OCI-LY1 (cell line): ENCODE results near the gene PTPRF.

Source experiments
- H2AFZ ChIP-seq: fragments of 200-600 bp; sonication (generic), shearing (Covaris generic); 2 replicates; pipeline ENCODE4 v1.6.0; 2014; ENCODE audit warnings: antibody characterized with exemption, mild to moderate bottlenecking, low read length
- H3F3A ChIP-seq: fragments of 200-600 bp; sonication (generic), shearing (Covaris generic); 2 replicates; pipeline ENCODE4 v1.6.0; 2014; ENCODE audit warnings: mild to moderate bottlenecking, antibody characterized with exemption, low read length, moderate library complexity; ENCODE audit not compliant: insufficient read depth
- H3K27ac ChIP-seq: fragments of 200-600 bp; sonication (generic); 2 replicates; pipeline ENCODE4 v1.5.1; 2014; ENCODE audit warnings: low read length, mixed run types, mild to moderate bottlenecking, low read depth; ENCODE audit not compliant: poor library complexity, severe bottlenecking
- H3K27me3 ChIP-seq: fragments of 200-600 bp; sonication (generic); 2 replicates; pipeline ENCODE4 v1.6.0; 2014; ENCODE audit warnings: antibody characterized with exemption, mild to moderate bottlenecking, low read length, moderate library complexity; ENCODE audit not compliant: insufficient read depth
- H3K36me3 ChIP-seq: fragments of 200-600 bp; sonication (generic); 2 replicates; pipeline ENCODE4 v1.6.1; 2014; ENCODE audit warnings: mild to moderate bottlenecking, antibody characterized with exemption, low read length, moderate library complexity, mixed read lengths; ENCODE audit not compliant: insufficient read depth
- H3K4me1 ChIP-seq: fragments of 200-600 bp; sonication (generic); 2 replicates; pipeline ENCODE4 v1.5.1; 2014; ENCODE audit warnings: mild to moderate bottlenecking, low read length, moderate library complexity; ENCODE audit not compliant: insufficient read depth, severe bottlenecking
- H3K4me2 ChIP-seq: fragments of 200-600 bp; sonication (generic), shearing (Covaris generic); 2 replicates; pipeline ENCODE4 v1.6.1; 2014; ENCODE audit warnings: low read length
- H3K4me3 ChIP-seq: fragments of 200-600 bp; sonication (generic); 2 replicates; pipeline ENCODE4 v1.5.1; 2014; ENCODE audit warnings: low read length, low read depth, mild to moderate bottlenecking, mixed read lengths; ENCODE audit not compliant: poor library complexity, severe bottlenecking
- H3K79me2 ChIP-seq: fragments of 200-600 bp; shearing (Covaris generic); 2 replicates; pipeline ENCODE4 v1.6.1; 2016; ENCODE audit warnings: mixed run types, low read length, mixed read lengths; ENCODE audit not compliant: insufficient read depth
- H3K9ac ChIP-seq: fragments of 200-600 bp; sonication (generic), shearing (Covaris generic); 2 replicates; pipeline ENCODE4 v1.6.1; 2014; ENCODE audit warnings: mild to moderate bottlenecking, low read length, mixed read lengths
- H3K9me2 ChIP-seq: fragments of 200-600 bp; sonication (generic), shearing (Covaris generic); 2 replicates; pipeline ENCODE4 v1.6.1; 2014; ENCODE audit warnings: low read depth, mild to moderate bottlenecking, low read length, mixed read lengths
- H3K9me3 ChIP-seq: fragments of 200-600 bp; shearing (Covaris generic); 2 replicates; pipeline ENCODE4 v1.6.1; 2014; ENCODE audit warnings: low read length, mixed read lengths
- H4K20me1 ChIP-seq: fragments of 200-600 bp; sonication (generic), shearing (Covaris generic); 2 replicates; pipeline ENCODE4 v1.6.0; 2016; ENCODE audit warnings: mild to moderate bottlenecking, low read length; ENCODE audit not compliant: insufficient read depth
- EZH2 ChIP-seq: fragments of 200-600 bp; sonication (generic), shearing (Covaris generic); IDR thresholded peaks from 2 replicates; pipeline ENCODE4 v1.8.0; 2017; ENCODE audit warnings: borderline replicate concordance, mixed run types, mild to moderate bottlenecking, antibody characterized with exemption, low read length, moderate library complexity, mixed read lengths
- TF ChIP-seq, protein P1 (sequence below): fragments of 200-600 bp; sonication (generic), shearing (Covaris generic); IDR thresholded peaks from 2 replicates; pipeline ENCODE4 v1.5.1; 2017; ENCODE audit warnings: mild to moderate bottlenecking, antibody characterized with exemption, low read length, moderate library complexity, mixed read lengths

Gene PTPRF

GRCh38 chr1:43659212-43660166 is 128.8 kb downstream of the PTPRF start:
- no peak overlapping the region for H3K9ac ChIP-seq
- H3K79me2 ChIP-seq, result no peaks in the 10 kb centered on the region
- H2AFZ ChIP-seq, result no peak overlapping the region
- H3K4me1 ChIP-seq, result no peaks in the 10 kb centered on the region
- no peaks in the 10 kb centered on the region for H3K9me3 ChIP-seq
- no peak overlapping the region for H3K4me3 ChIP-seq
- no peak overlapping the region for H3K27ac ChIP-seq
- H3K27me3 ChIP-seq, result no peaks in the 10 kb centered on the region
- TF ChIP-seq, protein P1, sequence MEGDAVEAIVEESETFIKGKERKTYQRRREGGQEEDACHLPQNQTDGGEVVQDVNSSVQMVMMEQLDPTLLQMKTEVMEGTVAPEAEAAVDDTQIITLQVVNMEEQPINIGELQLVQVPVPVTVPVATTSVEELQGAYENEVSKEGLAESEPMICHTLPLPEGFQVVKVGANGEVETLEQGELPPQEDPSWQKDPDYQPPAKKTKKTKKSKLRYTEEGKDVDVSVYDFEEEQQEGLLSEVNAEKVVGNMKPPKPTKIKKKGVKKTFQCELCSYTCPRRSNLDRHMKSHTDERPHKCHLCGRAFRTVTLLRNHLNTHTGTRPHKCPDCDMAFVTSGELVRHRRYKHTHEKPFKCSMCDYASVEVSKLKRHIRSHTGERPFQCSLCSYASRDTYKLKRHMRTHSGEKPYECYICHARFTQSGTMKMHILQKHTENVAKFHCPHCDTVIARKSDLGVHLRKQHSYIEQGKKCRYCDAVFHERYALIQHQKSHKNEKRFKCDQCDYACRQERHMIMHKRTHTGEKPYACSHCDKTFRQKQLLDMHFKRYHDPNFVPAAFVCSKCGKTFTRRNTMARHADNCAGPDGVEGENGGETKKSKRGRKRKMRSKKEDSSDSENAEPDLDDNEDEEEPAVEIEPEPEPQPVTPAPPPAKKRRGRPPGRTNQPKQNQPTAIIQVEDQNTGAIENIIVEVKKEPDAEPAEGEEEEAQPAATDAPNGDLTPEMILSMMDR, result no peak
- no peak for TF ChIP-seq EZH2
- H3K9me2 ChIP-seq, result no peaks in the 10 kb centered on the region
- H3F3A ChIP-seq, result no peaks in the 10 kb centered on the region
- H3K4me2 ChIP-seq, result no peak overlapping the region
- no peaks in the 10 kb centered on the region for H4K20me1 ChIP-seq
- H3K36me3 ChIP-seq, result peaks cover 99% of the 10 kb centered on the region

- no peaks in the 10 kb centered on the region for H3F3A ChIP-seq
- no peak overlapping the region for H3K9ac ChIP-seq
Measured at GRCh38 chr1:43660355-43660754, 129.7 kb downstream of the PTPRF start.

DNA sequence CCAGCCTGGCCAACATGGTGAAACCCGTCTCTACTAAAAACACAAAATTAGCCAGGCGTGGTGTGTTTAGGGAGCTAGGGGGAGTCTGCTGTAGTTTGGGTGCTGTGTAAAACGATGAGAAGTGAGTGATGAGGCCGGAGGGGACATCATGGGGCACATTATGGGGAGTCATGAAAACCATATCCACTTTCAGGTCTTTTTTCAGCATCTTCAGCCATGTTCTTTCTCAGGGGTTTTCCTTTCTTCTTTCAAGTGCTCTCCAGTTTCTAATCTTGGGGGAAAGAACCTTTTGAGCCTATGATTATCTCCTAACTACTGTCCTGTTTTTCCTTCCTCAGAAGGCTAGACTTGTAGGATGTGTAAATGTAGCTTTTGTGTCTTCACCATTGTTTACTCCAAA is 133.7 kb downstream of the PTPRF start:
- no peak overlapping the region for H3K4me3 ChIP-seq
- H3K27me3 ChIP-seq, result no peaks in the 10 kb centered on the region
- H3K36me3 ChIP-seq, result peaks cover 99% of the 10 kb centered on the region
- no peak overlapping the region for H3K4me2 ChIP-seq
- TF ChIP-seq EZH2, result no peak
- TF ChIP-seq, protein P1, result no peak
- no peaks in the 10 kb centered on the region for H4K20me1 ChIP-seq
- no peak overlapping the region for H2AFZ ChIP-seq
- no peak overlapping the region for H3K27ac ChIP-seq
- H3K79me2 ChIP-seq, result no peaks in the 10 kb centered on the region
- H3K9me2 ChIP-seq, result no peaks in the 10 kb centered on the region
- no peak overlapping the region for H3K9ac ChIP-seq
- H3K9me3 ChIP-seq, result no peaks in the 10 kb centered on the region
- H3K4me1 ChIP-seq, result no peaks in the 10 kb centered on the region
- no peaks in the 10 kb centered on the region for H3F3A ChIP-seq

More at GRCh38 chr1:43660355-43660754, 129.7 kb downstream of the PTPRF start:
- no peak overlapping the region for H3K27ac ChIP-seq
- no peak overlapping the region for H3K4me2 ChIP-seq
- no peak overlapping the region for H2AFZ ChIP-seq
- no peaks in the 10 kb centered on the region for H3K27me3 ChIP-seq
- TF ChIP-seq, protein P1, result no peak
- TF ChIP-seq EZH2, result no peak
- no peaks in the 10 kb centered on the region for H3K9me2 ChIP-seq
- H3K79me2 ChIP-seq, result no peaks in the 10 kb centered on the region
- H3K4me3 ChIP-seq, result no peak overlapping the region
- H3K9me3 ChIP-seq, result no peaks in the 10 kb centered on the region
- peaks cover 99% of the 10 kb centered on the region for H3K36me3 ChIP-seq
- no peaks in the 10 kb centered on the region for H3K4me1 ChIP-seq
- no peaks in the 10 kb centered on the region for H4K20me1 ChIP-seq
